GM19099 (cell line): ENCODE measurements around the gene FNBP1.

ENCODE experiments used
- POLR2A ChIP-seq: IDR thresholded peaks from 3 replicates; pipeline ENCODE4 v1.6.1; 2011; ENCODE audit warnings: low read depth; ENCODE audit not compliant: insufficient read length; ENCODE audit errors: extremely low read depth

Gene FNBP1

GRCh38 chr9:129946246-129946995 lies 96.6 kb downstream of the FNBP1 start:
- no peak for TF ChIP-seq POLR2A

GRCh38 chr9:129945314-129945713 lies 97.7 kb downstream of the FNBP1 start:
- TF ChIP-seq POLR2A = no peak

- TF ChIP-seq POLR2A = no peak
Measured at GRCh38 chr9:129944506-129945116, 98.4 kb downstream of the FNBP1 start.

GRCh38 chr9:129939431-129939830 lies 103.6 kb downstream of the FNBP1 start:
- TF ChIP-seq POLR2A = no peak

GRCh38 chr9:129938291-129938979 lies 104.6 kb downstream of the FNBP1 start:
- no peak for TF ChIP-seq POLR2A

- TF ChIP-seq POLR2A = no peak
Measured at GRCh38 chr9:129936222-129936621, 106.8 kb downstream of the FNBP1 start.

- no peak for TF ChIP-seq POLR2A
Measured at GRCh38 chr9:129934780-129935179, 108.2 kb downstream of the FNBP1 start.

- TF ChIP-seq POLR2A = no peak
Measured at GRCh38 chr9:129934041-129934591, 108.9 kb downstream of the FNBP1 start.

- TF ChIP-seq POLR2A = no peak
Measured at GRCh38 chr9:129933185-129934040, 109.6 kb downstream of the FNBP1 start.

GRCh38 chr9:129932303-129933151 lies 110.5 kb downstream of the FNBP1 start:
- TF ChIP-seq POLR2A = peak; percentile 1

- no peak for TF ChIP-seq POLR2A
Measured at GRCh38 chr9:129930743-129931142, 112.2 kb downstream of the FNBP1 start.

- peak; percentile 9 for TF ChIP-seq POLR2A
Measured at GRCh38 chr9:129929496-129930125, 113.4 kb downstream of the FNBP1 start.

GRCh38 chr9:129923589-129923988 lies 119.4 kb downstream of the FNBP1 start:
- no peak for TF ChIP-seq POLR2A
